GM18519 (cell line): ENCODE measurements around the gene CTDSPL2.
"Not testable (repeated sequence)": the region's sequence is repeated elsewhere in the genome, so short reads cannot be mapped to it uniquely, and the experiment has no call there.

Experiments
- ATAC-seq: cut with Tn5 transposase; IDR thresholded peaks from one replicate; pipeline ENCODE4 v1.9.1; 2021; ENCODE audit warnings: mild to moderate bottlenecking, moderate library complexity; ENCODE audit not compliant: unreplicated experiment, low FRiP score

The CTDSPL2 gene

DNA sequence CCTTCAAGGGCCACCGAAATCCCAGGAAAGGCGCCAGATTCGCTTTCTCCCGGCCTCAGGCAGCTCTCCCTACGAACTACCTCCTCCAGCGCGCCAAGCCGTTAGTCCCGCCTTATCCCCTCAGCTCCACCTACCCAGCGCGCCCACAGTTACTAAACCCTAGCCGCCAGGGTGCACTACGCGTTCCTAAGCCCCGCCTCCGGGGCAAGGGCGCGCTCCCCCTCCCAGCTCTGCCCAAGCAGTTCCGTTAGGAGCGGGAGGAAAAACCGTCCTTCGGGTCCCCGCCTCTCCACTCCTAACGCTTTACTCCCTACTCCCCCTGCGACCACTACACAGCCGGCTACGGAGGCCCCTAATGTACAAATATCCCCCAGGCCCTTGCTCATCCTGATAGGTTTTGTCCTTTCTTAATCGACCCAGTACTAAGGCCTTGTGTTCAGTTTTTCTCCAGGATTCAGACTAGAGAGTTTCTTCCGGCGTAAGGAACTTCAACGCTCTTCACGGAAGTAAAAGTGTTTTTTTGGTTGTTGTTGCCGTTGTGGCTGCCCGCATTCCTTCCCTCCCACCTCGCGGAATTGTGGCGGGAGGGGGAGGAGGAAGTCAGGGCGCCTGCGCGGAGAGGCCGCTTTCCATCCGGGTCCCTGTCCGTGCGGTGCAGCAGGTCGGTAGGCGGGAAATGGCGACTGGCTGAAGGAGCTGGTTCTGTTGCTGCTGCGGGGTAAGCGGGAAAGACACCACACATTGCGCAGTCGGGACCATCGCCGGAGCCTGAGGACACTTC is at the start of gene CTDSPL2:
Gene CTDSPL2, plus strand, starts transcription at position 655 of the 781 bp plus-strand sequence. CDS start 31,386 bp downstream, outside the sequence.
- peak; percentile 82 for ATAC-seq

DNA sequence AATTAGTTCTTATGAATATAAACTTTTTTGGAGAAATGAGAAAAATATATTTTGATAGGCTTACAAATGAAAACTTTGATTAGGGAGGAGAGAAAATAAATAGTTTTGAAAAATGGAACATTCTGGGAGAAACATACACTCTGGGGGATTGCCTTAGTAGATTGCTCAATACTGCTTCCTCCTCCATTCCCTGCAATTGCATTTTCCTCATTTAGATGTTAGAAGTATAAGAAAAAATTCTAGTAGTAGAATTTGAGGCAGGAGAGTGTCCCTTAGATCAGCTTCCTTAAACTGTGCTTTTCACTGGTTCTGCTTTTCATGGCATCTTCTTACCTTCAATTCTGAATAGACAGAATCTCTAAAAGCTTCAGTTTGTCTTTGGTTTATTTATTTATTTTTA is 46.2 kb upstream of the CTDSPL2 start:
- ATAC-seq = no peak

DNA sequence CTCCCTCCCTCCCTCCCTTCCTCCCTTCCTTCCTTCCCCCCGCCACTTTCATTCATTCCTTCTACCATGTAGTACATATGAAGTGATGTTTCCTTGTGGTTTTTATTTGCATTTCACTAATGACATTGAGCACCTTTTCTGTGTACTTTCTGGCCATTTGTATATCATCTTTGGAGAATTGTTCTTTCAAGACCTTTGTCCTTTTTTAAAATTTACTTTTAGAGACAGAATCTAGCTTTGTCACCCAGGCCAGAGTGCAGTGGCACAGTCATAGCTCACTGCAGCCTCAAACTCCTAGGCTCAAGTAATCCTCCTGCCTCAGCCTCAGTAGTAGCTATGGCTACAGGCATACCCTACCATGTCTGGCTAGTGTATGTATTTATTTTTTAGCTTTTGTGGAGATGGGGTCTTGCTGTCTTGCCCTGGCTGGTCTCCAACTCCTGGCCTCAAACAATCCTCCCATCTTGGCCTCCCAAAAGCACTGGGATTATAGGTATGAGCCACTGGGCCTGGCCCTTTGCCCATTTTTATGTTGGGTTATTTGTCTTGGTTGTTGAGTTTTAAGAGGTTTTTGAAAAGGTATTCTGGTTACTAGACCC is 42.0 kb upstream of the CTDSPL2 start:
- ATAC-seq = no peak

DNA sequence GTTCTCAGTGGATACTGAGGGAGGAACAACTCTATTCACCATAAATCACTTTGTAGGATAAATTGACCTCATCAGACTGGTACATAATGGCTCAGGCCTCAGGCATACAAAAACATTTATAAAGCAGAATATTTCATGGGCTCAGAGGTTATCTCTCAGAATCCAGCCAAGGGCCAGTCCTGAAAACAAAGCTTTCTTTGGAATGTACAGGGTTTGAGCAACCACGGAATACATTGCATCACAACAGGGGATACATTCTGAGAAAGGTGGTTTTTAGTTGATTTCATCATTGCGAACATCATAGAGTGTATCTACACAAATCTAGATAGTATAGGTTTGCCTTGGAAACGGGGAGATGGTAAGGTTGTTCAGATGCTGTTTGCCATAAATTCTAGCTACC is 33.4 kb upstream of the CTDSPL2 start:
- ATAC-seq = no peak

DNA sequence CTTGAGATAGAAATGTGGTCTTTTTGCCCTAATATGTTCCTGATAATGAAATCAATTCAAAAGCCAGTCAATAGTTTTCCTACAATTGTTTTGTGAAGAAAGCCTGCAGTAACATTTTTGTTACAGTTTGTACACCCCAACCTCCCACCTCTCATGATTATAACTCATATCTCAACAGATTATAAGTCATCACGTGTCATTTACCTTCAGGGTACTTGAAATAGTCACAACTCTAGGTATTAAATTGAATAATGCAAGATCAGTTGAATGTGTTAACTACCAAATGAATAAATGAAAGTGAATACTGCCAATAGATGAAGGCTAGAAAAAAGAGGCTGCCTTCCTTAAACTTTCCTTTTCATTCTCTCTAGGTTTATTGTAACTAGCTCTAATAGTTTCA is 32.9 kb upstream of the CTDSPL2 start:
- ATAC-seq = no peak

DNA sequence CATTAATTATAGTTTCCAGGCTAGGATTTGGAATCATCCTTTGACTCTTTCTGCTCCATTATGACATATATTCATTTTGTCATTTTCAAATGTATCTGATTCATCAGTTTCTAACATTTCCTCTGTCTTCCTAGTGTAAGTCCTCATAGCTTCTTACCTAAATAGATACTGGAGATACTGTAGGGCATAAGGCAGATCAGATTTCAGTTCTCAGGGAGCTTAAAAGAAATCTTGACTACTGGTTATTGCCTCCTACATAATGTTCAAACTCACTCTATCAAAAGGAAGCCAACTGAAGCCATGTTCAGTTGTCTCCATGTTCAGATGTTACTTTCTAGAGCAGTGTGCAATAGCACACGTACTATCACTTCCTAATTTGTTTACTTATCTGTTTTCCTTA is 29.6 kb upstream of the CTDSPL2 start:
- ATAC-seq = no peak

DNA sequence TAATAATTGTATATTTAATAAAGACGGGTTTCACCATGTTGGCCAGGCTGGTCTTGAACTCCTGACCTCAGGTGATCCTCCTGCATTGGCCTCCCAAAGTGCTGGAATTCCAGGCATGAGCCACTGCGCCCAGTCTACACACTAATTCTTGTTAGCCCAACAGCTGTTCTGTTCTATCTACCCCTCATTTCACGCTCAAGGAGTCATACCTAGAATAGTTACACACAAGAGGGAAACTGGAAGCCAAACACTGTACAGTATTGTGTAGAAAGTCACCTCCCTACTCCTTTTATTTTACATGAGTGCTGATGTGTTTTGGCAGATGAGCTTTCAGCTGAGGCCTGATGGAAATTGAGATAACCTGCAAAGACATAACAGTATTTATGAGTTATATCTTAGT is 13.4 kb upstream of the CTDSPL2 start:
- no peak for ATAC-seq

DNA sequence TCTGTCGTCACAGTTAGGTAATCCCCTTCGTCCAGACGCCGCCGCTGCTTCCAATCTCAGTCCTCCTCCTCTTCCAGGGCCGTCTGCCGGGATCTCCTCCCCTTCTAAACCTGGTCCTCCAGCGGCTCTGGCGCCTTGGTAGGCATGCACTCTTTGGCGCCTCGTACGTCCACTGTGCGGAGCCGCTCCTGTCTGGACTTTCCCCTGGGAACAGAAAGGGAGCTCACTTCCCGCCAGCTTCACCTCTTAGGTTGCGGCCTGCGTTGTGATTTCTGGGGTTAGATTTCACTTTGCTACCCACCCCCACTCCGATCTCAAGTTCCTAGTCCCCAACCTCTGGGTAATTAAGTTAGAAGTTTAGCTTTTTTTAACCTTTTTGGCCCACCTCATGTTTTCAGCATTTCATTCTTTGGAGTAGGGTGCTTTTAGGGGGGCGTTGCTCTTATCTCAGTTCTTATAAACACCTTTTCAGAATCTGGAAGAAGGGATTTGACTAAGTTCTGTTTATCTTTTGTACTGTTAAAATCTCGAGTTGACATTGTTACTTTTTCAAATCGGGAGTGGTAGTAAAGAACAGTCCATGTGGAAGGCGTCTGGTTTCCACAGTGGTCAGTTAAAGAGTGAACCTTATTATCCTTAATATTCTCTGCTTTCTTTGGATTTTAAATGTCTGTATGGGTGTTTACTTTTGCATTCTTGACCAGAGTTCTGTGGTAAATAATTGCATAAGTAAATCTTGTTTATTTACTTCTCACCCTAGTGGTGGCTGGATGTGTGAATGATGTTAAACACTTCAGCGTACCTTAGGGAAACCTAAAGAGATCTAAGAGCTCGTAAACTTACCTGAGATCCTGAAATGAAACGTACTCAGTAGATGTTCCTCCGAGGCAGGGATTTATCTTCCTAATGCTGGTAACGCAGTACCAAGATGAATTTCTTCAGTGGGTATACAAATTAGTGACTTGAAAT is 611 bp downstream of the CTDSPL2 start:
- no peak for ATAC-seq

DNA sequence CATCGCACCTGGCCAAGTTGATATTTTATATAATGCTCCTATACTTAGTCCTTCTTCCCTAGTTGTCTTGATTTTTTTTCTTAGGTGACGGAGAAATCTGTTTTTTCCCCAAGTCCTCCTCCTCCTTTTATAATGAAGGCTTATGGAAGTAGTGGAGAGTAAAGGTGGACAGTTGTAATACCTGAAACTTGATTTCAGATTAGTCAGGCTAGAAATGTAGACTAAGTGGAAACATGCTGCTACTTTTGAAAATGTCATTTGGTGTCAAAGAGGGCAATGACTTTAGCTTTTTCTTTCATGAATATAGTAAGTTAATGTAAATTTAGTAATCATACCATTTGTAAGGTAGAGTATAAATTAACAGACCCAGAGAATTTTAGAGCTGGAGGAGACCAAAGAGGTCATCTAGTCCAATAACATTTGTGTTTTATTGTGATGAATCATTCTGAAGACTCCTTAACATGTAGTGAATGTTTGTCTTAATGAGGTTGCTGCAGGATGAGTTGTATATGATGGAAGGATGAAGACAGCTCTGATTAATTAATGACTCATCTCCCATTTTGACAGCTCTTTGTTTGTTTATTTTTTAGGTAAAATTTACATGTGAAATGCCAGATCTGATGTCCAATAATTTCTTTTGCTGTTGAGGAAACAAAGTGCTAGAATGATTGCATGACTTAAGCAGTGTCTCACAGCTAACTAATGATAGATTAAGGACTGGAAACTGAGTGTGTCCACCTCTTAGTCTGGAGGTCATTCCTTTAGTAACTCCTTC is 8.7 kb downstream of the CTDSPL2 start:
- no peak for ATAC-seq

DNA sequence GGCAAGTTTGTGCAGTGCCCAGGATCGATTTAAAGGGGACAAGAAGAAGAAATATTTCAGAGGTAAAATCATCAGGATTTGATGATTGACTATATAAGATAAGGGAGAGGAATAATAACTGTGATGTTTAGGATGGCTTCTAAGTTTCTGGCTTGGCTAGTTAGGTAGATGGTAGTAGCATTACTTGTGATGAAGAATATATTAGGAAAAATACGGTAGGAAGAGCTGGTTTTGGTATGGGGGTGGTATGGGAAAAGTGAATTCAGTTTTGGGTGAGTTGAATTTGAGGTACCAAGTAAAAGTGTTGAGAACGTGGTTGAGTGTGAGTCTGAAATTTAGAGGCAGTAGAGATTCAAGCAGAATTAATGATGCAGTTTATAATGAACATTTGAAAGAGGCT is 11.0 kb downstream of the CTDSPL2 start:
- ATAC-seq = no peak

DNA sequence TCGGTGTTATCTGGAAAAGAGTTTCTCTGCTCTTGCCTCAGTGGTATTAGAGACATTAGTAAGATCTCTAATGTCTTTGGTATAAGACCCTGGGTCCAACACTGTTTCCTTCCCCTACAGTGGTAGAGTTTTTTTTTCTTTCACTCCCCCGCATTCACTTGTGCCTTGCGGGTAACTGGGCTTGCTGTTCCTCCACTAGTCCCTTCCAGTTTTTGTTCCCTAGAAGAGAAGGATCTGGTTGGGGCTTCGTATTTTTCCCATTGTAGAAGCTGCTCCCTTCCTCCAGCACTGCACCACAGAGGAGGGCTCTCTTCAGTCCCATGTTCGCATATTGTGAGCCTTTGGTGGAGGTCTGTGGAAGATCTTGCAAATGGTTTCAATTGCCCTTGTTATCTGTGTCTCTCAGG is 13.7 kb downstream of the CTDSPL2 start:
- ATAC-seq = no peak

DNA sequence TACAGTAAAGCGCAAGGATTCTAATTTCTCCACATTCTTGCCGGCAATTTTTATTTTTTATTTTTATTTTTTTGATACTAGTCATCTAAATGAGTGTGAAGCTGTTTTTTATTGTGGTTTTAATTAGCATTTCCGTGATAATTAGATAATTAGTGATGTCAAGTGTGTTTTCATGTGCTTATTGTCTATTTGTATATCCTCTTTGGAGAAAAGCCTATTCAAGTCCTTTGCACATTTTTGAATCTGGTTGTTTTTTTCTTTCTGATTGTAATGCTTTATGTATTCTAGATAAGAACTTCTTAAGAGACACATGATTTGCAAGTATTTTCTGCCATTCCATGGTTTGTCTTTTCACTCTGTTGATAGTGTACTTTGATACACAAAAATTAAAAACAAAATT is 16.1 kb downstream of the CTDSPL2 start:
- ATAC-seq = no peak

DNA sequence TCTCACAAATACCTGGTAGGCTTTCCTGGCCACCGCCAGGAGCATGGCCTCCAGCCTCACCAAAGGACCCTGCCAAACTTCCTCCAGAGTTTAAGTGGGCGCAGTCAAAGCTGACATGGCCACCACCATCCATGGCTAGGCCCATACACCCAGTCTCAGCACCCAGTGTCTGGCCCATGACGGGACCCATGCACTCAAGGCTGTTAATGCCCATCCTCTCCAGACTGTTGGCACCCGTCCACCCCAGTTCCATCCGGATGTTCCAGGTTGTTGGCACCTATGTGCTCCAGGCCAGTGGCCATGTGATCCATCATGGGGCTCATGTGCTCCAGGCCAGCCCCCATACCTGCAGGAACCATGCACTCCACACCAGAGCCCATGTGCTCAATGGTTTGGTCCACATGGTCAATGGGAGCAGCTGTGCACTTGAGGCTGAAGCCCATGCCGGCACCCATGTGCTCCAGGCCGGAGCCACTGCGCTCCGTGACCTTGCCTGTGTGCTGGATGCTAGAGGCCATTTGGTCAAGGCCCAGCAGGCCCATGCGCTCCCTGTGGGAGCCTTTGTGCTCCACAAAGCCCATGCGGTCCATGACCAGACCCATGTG is 20.4 kb downstream of the CTDSPL2 start:
- ATAC-seq = no peak

DNA sequence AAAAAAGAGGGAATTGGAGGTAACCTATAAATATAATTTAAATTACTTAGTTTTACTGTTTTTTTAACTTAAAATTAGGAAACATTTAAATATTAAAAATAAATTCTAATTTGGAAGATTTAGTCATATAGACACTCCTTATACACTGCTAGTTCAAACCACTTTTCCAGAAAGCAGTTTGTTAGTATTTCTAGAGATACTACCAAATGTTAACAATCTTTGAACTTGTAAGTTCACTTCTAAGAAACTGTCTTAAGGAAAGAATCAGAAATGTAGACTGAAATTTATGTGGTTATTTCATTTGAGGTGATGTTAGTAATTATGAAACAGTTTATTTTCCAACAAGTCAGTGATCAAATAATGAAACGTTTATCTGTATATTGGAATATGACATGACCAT is 22.7 kb downstream of the CTDSPL2 start:
- no peak for ATAC-seq

DNA sequence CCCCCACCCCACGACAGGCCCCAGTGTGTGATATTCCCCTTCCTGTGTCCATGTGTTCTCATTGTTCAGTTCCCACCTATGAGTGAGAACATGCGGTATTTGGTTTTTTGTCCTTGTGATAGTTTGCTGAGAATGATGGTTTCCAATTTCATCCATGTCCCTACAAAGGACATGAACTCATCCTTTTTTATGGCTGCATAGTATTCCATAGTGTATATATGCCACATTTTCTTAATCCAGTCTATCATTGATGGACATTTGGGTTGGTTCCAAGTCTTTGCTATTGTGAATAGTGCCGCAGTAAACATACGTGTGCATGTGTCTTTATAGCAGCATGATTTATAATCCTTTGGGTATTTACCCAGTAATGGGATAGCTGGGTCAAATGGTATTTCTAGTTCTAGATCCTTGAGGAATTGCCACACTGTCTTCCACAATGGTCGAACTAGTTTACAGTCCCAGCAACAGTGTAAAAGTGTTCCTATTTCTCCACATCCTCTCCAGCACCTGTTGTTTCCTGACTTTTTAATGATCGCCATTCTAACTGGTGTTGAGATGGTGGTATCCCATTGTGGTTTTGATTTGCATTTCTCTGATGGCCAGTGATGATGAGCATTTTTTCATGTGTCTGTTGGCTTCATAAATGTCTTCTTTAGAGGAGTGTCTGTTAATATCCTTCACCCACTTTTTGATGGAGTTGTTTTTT is 26.3 kb downstream of the CTDSPL2 start:
- not testable (repeated sequence) for ATAC-seq

DNA sequence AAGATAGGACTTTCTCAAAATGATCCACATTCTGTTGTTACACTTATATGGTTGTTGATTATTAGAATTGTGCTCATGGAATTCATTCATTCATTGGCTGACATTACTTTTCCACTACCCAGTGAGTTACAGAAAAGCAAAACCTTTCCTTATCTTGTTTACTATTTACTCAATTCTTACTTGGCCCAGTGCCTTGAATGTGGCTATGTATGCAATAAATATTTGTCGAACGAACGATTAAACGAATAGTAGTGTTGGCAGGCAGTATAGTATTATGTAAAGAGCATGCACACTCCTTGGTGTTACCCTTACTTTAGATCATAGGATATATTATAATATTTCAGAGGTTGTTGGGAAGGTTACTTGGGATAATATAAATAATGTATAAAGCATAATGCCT is 31.0 kb downstream of the CTDSPL2 start:
- ATAC-seq = no peak

DNA sequence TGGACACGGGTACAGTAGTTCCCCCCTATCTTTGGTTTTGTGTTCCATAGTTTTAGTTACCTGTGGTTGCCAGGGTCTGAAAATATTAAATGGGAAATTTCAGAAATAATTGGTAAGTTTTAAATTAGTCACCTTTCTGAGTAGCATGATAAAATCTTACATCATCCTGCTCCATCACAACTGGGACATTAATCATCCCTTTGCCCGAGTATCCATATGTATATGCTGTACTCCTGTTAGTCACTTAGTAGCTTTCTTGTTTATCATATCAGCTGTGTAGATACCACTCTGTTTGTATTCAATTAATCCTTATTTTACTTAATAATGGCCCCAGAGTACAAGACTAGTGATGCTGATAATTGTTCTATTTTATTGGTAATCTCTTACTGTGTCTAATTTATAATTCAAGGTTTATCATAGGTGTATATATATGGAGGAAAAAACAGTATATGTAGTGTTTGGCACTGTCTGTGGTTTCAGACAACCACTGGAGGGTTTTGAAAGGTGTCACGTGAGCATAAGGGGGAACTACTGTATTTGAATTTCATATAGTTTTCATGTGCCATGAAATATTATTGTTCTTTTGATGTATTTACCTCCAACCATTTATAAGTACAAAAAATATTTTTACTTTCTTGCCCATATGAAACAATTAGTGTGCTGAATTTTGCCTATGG is 41.4 kb downstream of the CTDSPL2 start:
- ATAC-seq = no peak

DNA sequence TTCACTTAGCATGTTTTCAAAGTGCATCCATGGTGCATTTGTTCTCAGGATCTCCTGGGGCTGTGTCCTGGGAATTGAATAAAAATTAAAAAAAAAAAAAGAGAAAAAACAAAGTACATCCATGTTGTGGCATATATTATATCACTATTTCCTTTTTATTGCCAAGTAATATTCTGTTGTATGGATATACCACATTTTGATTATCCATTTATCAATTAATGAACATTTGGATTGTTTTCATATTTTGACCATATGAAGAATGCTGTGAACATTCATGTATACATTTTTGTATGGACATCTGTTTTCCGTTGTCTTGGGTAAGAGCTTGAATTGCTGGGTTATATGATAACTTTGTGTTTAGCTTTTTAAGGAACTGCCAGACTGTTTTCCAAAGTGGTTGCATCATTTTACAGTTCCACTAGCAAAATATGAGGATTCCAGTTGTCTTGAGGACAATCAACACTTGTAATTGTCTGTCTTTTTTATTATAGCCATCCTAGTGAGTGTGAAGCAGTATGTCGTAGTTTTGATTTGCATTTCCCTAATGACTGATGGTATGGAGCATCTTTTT is 44.5 kb downstream of the CTDSPL2 start:
- no peak for ATAC-seq
